IMR-90 (cell line): ENCODE results near the gene CA7. TPM values are rescaled to one million over a fixed set of nuclear protein-coding genes. Genes with fewer than 3 reads are reported as not detected.
A peak's percentile ranks its signal among the peaks of the same experiment; 100 is the strongest.

Source experiments
- ATAC-seq: fragments of 200-7000 bp; cut with Tn5 transposase; 2 replicates; pipeline ENCODE4 v1.9.1; 2020; ENCODE audit warnings: low read depth, mild to moderate bottlenecking, moderate library complexity
- BruUV-seq: library from RNA; stranded (reverse); fragments of 400-500 nt; replicated peaks from 2 replicates; lab custom pipeline; 2021; lab: Mats Ljungman, UMichigan
- CTCF ChIA-PET: fragments of 300-600 bp; formaldehyde crosslinking; extraction: SDS; loops from one replicate; lab custom pipeline; 2021; ENCODE audit warnings: antibody characterized with exemption; lab: Yijun Ruan, JAX
- POLR2A ChIA-PET: fragments of 300-600 bp; sonication (Branson Sonifier 250); formaldehyde crosslinking; loops from one replicate; lab custom pipeline; 2022; ENCODE audit warnings: antibody characterized with exemption; ENCODE audit not compliant: unreplicated experiment; lab: Charles Lee
- DNase-seq: peaks from one replicate; pipeline ENCODE4 v3.0.0; 2013
- H2AFZ ChIP-seq: replicated peaks from 2 replicates; pipeline ENCODE3; 2013; ENCODE audit warnings: low read length, mild to moderate bottlenecking; ENCODE audit not compliant: poor library complexity
- H2AK5ac ChIP-seq: 2 replicates; pipeline ENCODE4 v1.6.1; 2013; ENCODE audit warnings: low read depth, low read length, inconsistent platforms
- H2AK9ac ChIP-seq: replicated peaks from 2 replicates; pipeline ENCODE3; 2013; ENCODE audit warnings: mild to moderate bottlenecking, low read depth, low read length, moderate library complexity; ENCODE audit not compliant: poor library complexity
- H2BK120ac ChIP-seq: 2 replicates; pipeline ENCODE4 v1.6.1; 2013; ENCODE audit warnings: low read depth, low read length, inconsistent platforms
- H2BK15ac ChIP-seq: 3 replicates; pipeline ENCODE4 v1.6.1; 2013; ENCODE audit warnings: low read depth, low read length, inconsistent platforms
- H2BK20ac ChIP-seq: 2 replicates; pipeline ENCODE4 v1.6.1; 2013; ENCODE audit warnings: low read depth, mild to moderate bottlenecking, inconsistent platforms, low read length, moderate library complexity
- H2BK5ac ChIP-seq: 2 replicates; pipeline ENCODE4 v1.6.1; 2013; ENCODE audit warnings: mild to moderate bottlenecking, low read depth, low read length, inconsistent platforms; ENCODE audit not compliant: poor library complexity, severe bottlenecking
- H3K14ac ChIP-seq: replicated peaks from 2 replicates; pipeline ENCODE4 v1.6.1; 2013; ENCODE audit warnings: low read depth, low read length, inconsistent platforms
- H3K18ac ChIP-seq: 2 replicates; pipeline ENCODE4 v1.6.1; 2013; ENCODE audit warnings: low read depth, low read length, control low read depth
- H3K23ac ChIP-seq: 2 replicates; pipeline ENCODE4 v1.6.1; 2013; ENCODE audit warnings: low read depth, low read length, inconsistent platforms
- H3K27ac ChIP-seq: 2 replicates; pipeline ENCODE4 v1.5.1; 2013; ENCODE audit warnings: mild to moderate bottlenecking, control low read depth, low read length; ENCODE audit not compliant: insufficient read depth
- H3K27me3 ChIP-seq: 2 replicates; pipeline ENCODE4 v1.6.1; 2013; ENCODE audit warnings: low read length; ENCODE audit not compliant: control insufficient read depth, insufficient read depth
- H3K36me3 ChIP-seq: 2 replicates; pipeline ENCODE4 v1.6.1; 2013; ENCODE audit warnings: low read length, mixed read lengths; ENCODE audit not compliant: control insufficient read depth, insufficient read depth
- H3K4ac ChIP-seq: 2 replicates; pipeline ENCODE4 v1.6.1; 2013; ENCODE audit warnings: low read depth, low read length, inconsistent platforms
- H3K4me1 ChIP-seq: 2 replicates; pipeline ENCODE4 v1.6.1; 2013; ENCODE audit warnings: low read length, mixed read lengths; ENCODE audit not compliant: control insufficient read depth, insufficient read depth
- H3K4me2 ChIP-seq: 2 replicates; pipeline ENCODE4 v1.6.1; 2013; ENCODE audit warnings: low read depth, mild to moderate bottlenecking, control low read depth, low read length, moderate library complexity
- H3K4me3 ChIP-seq: 2 replicates; pipeline ENCODE4 v1.5.1; 2013; ENCODE audit warnings: low read depth, mild to moderate bottlenecking, control low read depth, low read length, moderate library complexity; ENCODE audit not compliant: insufficient read depth
- H3K56ac ChIP-seq: 2 replicates; pipeline ENCODE4 v1.6.1; 2013; ENCODE audit warnings: low read length, inconsistent platforms; ENCODE audit not compliant: insufficient read depth; ENCODE audit errors: extremely low read depth
- H3K79me1 ChIP-seq, 2 experiments: 2 replicates each; pipeline ENCODE4 v1.6.1; 2013; ENCODE audit warnings: low read length in 2 of 2, inconsistent platforms in 1 of 2, low read depth in 1 of 2
- H3K9ac ChIP-seq: 2 replicates; pipeline ENCODE4 v1.6.1; 2013; ENCODE audit warnings: low read depth, low read length, control low read depth
- H3K9me1 ChIP-seq: 2 replicates; pipeline ENCODE4 v1.6.1; 2013; ENCODE audit warnings: low read length, inconsistent platforms; ENCODE audit not compliant: insufficient read depth
- H3K9me3 ChIP-seq: 2 replicates; pipeline ENCODE4 v1.6.1; 2013; ENCODE audit warnings: low read length; ENCODE audit not compliant: control insufficient read depth, insufficient read depth
- H4K20me1 ChIP-seq: 2 replicates; pipeline ENCODE4 v1.6.1; 2013; ENCODE audit warnings: low read length, inconsistent platforms; ENCODE audit not compliant: insufficient read depth
- H4K5ac ChIP-seq: 2 replicates; pipeline ENCODE4 v1.6.1; 2013; ENCODE audit warnings: mild to moderate bottlenecking, low read depth, low read length, control low read depth
- H4K8ac ChIP-seq, 2 experiments: 2 replicates each; pipeline ENCODE4 v1.6.1; 2013; ENCODE audit warnings: low read depth in 2 of 2, low read length in 2 of 2, control low read depth in 1 of 2, inconsistent platforms in 1 of 2
- H4K91ac ChIP-seq: 2 replicates; pipeline ENCODE4 v1.6.1; 2013; ENCODE audit warnings: low read depth, low read length, inconsistent platforms; ENCODE audit not compliant: insufficient read depth
- CEBPB ChIP-seq: IDR thresholded peaks from 2 replicates; pipeline ENCODE4 v1.6.1; 2012; ENCODE audit warnings: low read depth, low read length, improper control_type of control experiment
- MAZ ChIP-seq: IDR thresholded peaks from 2 replicates; pipeline ENCODE4 v1.6.1; 2012; ENCODE audit warnings: low read depth, mild to moderate bottlenecking, low read length, improper control_type of control experiment, moderate library complexity, borderline replicate concordance
- RAD21 ChIP-seq: IDR thresholded peaks from 2 replicates; pipeline ENCODE4 v1.6.1; 2012; ENCODE audit warnings: low read length, improper control_type of control experiment
- whole genome bisulfite sequencing, 2 experiments: methylation state at CpG; one replicate each; pipeline versions ENCODE4 v1.1.5 to v1.1.7; 2013; ENCODE audit warnings: missing lambda C conversion rate in 2 of 2; ENCODE audit not compliant: insufficient read length in 1 of 2; ENCODE audit errors: extremely low coverage in 2 of 2; 5-methylcytosine and 5-hydroxymethylcytosine counted together
- dilution Hi-C: fragments of 300-500 bp; cut with HindIII; formaldehyde crosslinking; loops from one replicate; pipeline ENCODE4 v1.14.3; 2018; ENCODE audit warnings: low sequenced_read_pairs; ENCODE audit not compliant: unreplicated experiment
- in situ Hi-C: fragments of 300-500 bp; cut with MboI; formaldehyde crosslinking; loops from 3 replicates; pipeline ENCODE4 v1.14.3; 2019; ENCODE audit warnings: low sequenced_read_pairs, inconsistent platforms, mixed read lengths
- intact Hi-C: fragments of 100-400 bp; cut with micrococcal nuclease; formaldehyde crosslinking; loops from 2 replicates; pipeline ENCODE4 v1.10.0; 2022
- polyA plus RNA-seq, 3 experiments: library from polyadenylated mRNA; depleted of rRNA; stranded (reverse); fragments of >200 nt; gene quantifications; 2 replicates each; pipeline ENCODE4 v1.2.3, GENCODE V29; 2012; ENCODE audit warnings: low replicate concordance in 1 of 3
- total RNA-seq: library from RNA; depleted of rRNA; stranded (reverse); fragments of >200 nt; gene quantifications from 2 replicates; pipeline ENCODE4 v1.2.3, GENCODE V29; 2012

The CA7 gene
- total and polyA plus RNA-seq, 2 of the 4 experiments (the other 2 are of a cell fraction): not detected

GRCh38 chr16:66832190-66832589, 12.0 kb upstream of the CA7 start (continued):
- TF ChIP-seq RAD21: no peak

- dilution Hi-C loops: no loop called here
- H3K4me2 ChIP-seq: no peak overlapping the region
Measured at GRCh38 chr16:66832661-66833305, 11.4 kb upstream of the CA7 start.

More at GRCh38 chr16:66832661-66833305, 11.4 kb upstream of the CA7 start:
- H3K27ac ChIP-seq: no peak overlapping the region
- peaks cover 6% of the 10 kb centered on the region; the same call in 1 of the 2 replicates for H3K9me1 ChIP-seq
- ChIA-PET CTCF (interaction anchor here (1.2 to 1.4 kb wide), 2 partner anchors 8 to 35 kb away, joined by 3 to 9 read pairs; no protein-coding TSS in a partner anchor), POLR2A (no interaction called here)
- TF ChIP-seq MAZ (no peak), CEBPB (0 out of 2 replicates have a peak, but pooled peaks have one; percentile 22)
- 0 out of 2 replicates have a peak overlapping the region, but pooled peaks have one; percentile 8 for H3K14ac ChIP-seq
- no peak overlapping the region for H2BK120ac ChIP-seq
- DNase-seq (peak; percentile 60), ATAC-seq (no peak)
- no peak overlapping the region for H2BK20ac ChIP-seq
- H2AFZ ChIP-seq: peak overlapping the region; percentile 81
- no peak overlapping the region; the same call in 1 of the 2 replicates for H3K18ac ChIP-seq
- no peaks in the 10 kb centered on the region for H3K9me3 ChIP-seq
- H3K4me3 ChIP-seq: no peak overlapping the region
- no peak overlapping the region for H4K91ac ChIP-seq
- peaks cover 7% of the 10 kb centered on the region for H3K27me3 ChIP-seq
- H2AK9ac ChIP-seq: no peak overlapping the region
- H3K23ac ChIP-seq: no peak overlapping the region
- no peak overlapping the region for H3K4ac ChIP-seq
- no peak overlapping the region for H2BK5ac ChIP-seq
- no TSS peak for BruUV-seq
- no peak overlapping the region for H4K8ac ChIP-seq
- H3K9ac ChIP-seq: no peak overlapping the region
- in situ Hi-C loops (no loop called here), intact Hi-C loops (no loop called here)
- H3K36me3 ChIP-seq: peaks cover 2% of the 10 kb centered on the region
- H2BK15ac ChIP-seq: no peak overlapping the region
- peaks cover 12% of the 10 kb centered on the region for H3K4me1 ChIP-seq
- H4K5ac ChIP-seq: no peak overlapping the region
- H2AK5ac ChIP-seq: no peak overlapping the region
- peaks cover 18 to 24% of the 10 kb centered on the region in 2 experiments for H3K79me1 ChIP-seq
- WGBS, 2 experiments: 51% methylated on average over 2 of the region's 7 CpGs; no CpG with 5 or more reads in 1 of the 2 experiments
- H4K20me1 ChIP-seq: peaks cover 6% of the 10 kb centered on the region; the same call in 1 of the 2 replicates
- no peak overlapping the region for H3K56ac ChIP-seq
